Spleen (tissue), 11 donors: ENCODE measurements around the gene CSGALNACT2. TPM values are rescaled to one million over a fixed set of nuclear protein-coding genes. Genes with fewer than 3 reads are reported as not detected.
A peak's percentile ranks its signal among the peaks of the same experiment; 100 is the strongest.

Experiments used
- DNase-seq: peaks from one replicate; pipeline ENCODE4 v3.0.0-alpha.2; 2020
- H3K27ac ChIP-seq, 8 donors: fragments of 200-600 bp; sonication (generic) in 7 of 8; 1 replicate in 4 of 8; 2 replicates in 4 of 8; pipeline versions ENCODE4 v1.5.0 to v1.8.0; 2016 to 2021; ENCODE audit warnings: inconsistent platforms in 4 of 8, mild to moderate bottlenecking in 4 of 8, moderate library complexity in 1 of 8
- H3K27me3 ChIP-seq, 7 donors: fragments of 200-600 bp; sonication (generic) in 6 of 7; replicated peaks in 1 of 7; 1 replicate in 4 of 7; 2 replicates in 3 of 7; pipeline versions ENCODE4 v1.5.0 to v1.8.0; 2016 to 2021; ENCODE audit warnings: inconsistent platforms in 3 of 7, mild to moderate bottlenecking in 1 of 7
- H3K36me3 ChIP-seq, 6 donors: fragments of 200-600 bp; sonication (generic) in 5 of 6; 1 replicate in 4 of 6; 2 replicates in 2 of 6; pipeline versions ENCODE4 v1.5.0 to v1.8.0; 2016 to 2021; ENCODE audit warnings: inconsistent platforms in 2 of 6
- H3K4me1 ChIP-seq, 6 donors: fragments of 200-600 bp; sonication (generic) in 5 of 6; 1 replicate in 3 of 6; 2 replicates in 3 of 6; pipeline versions ENCODE4 v1.5.0 to v1.8.0; 2016 to 2021; ENCODE audit warnings: inconsistent platforms in 3 of 6
- H3K4me3 ChIP-seq, 8 donors: fragments of 200-600 bp; sonication (generic) in 7 of 8; 1 replicate in 4 of 8; 2 replicates in 4 of 8; pipeline versions ENCODE4 v1.5.0 to v1.8.0; 2016 to 2021; ENCODE audit warnings: inconsistent platforms in 4 of 8, mild to moderate bottlenecking in 4 of 8, moderate library complexity in 2 of 8
- H3K9me3 ChIP-seq, 8 donors: fragments of 200-600 bp; sonication (generic) in 7 of 8; 1 replicate in 4 of 8; 2 replicates in 4 of 8; pipeline versions ENCODE4 v1.5.0 to v1.8.0; 2016 to 2021; ENCODE audit warnings: inconsistent platforms in 4 of 8
- POLR2A ChIP-seq, 3 donors: fragments of 450-650 bp; IDR thresholded peaks; one replicate each; pipeline ENCODE4 v1.5.1; 2017; ENCODE audit warnings: antibody characterized with exemption in 3 of 3, mild to moderate bottlenecking in 1 of 3
- POLR2AphosphoS5 ChIP-seq, 3 donors: sonication (generic); formaldehyde crosslinking; IDR thresholded peaks; one replicate each; pipeline ENCODE4 v1.5.1; 2017; ENCODE audit warnings: antibody characterized with exemption in 3 of 3
- WGBS, 5 donors: extraction: QIAGEN DNeasy Blood & Tissue Kit in 3 of 5; methylation state at CpG; one replicate each; pipeline versions ENCODE4 v1.1.5 to v1.1.7; 2013 to 2018; 5-methylcytosine and 5-hydroxymethylcytosine counted together
- intact Hi-C: fragments of 100-400 bp; cut with DNase I; formaldehyde crosslinking; loops from one replicate; pipeline ENCODE4 v1.15.0; 2023; ENCODE audit warnings: low total_unique reads
- polyA plus RNA-seq, 3 donors: library from polyadenylated mRNA; stranded (reverse); fragments of 200-250 nt; gene quantifications; one replicate each; pipeline ENCODE4 v1.2.1, GENCODE V29; 2013
- total RNA-seq, 7 donors: library from RNA; depleted of rRNA in 3 of 7; stranded (reverse); fragments of >200 nt in 3 of 7; fragmentation: NEBNext Ultra II Directional in 4 of 7; extraction: Animal tissue kit (Norgen Biotek cat#: 25700) in 4 of 7; gene quantifications; one replicate each; pipeline versions ENCODE4 v1.1.0 to v1.2.1, GENCODE V29; 2016 to 2021
- TF ChIP-seq, protein P1 (sequence below), 11 experiments: fragments of 200-600 bp in 7 of 11; fragments of 450-650 bp in 4 of 11; sonication (generic) in 4 of 11; IDR thresholded peaks in 8 of 11; conservative IDR thresholded peaks in 3 of 11; 1 replicate in 7 of 11; 2 replicates in 4 of 11; pipeline versions ENCODE4 v1.4.0 to v1.8.0; 2016 to 2021; ENCODE audit warnings: antibody characterized with exemption in 11 of 11, inconsistent platforms in 4 of 11, mild to moderate bottlenecking in 1 of 11
- donor health status: healthy with polysubstance abuse.
- donor health status: DM: no; HTN: no; CAD: no; lungs with moderate emphysema.
- donor health status: DM: no; HTN: no; CAD: no.
- donor health status: Bipolar disorder and iron deficiency.
- donor health status: healthy.
- donor health status: DM: no; HTN: no; CAD: no.
- donor health status: DM: yes; HTN: yes; CAD: no.

The CSGALNACT2 gene
- total and polyA plus RNA-seq, 10 donors = 8.1 to 77.1 (median 34.2) TPM

GRCh38 chr10:43114088-43114742 lies 24.0 kb upstream of the CSGALNACT2 start:
- TF ChIP-seq POLR2AphosphoS5 (IDR thresholded peaks at IDR 0.05) (no peak), POLR2A (IDR thresholded peaks at IDR 0.05) (no peak)
- TF ChIP-seq, protein P1, sequence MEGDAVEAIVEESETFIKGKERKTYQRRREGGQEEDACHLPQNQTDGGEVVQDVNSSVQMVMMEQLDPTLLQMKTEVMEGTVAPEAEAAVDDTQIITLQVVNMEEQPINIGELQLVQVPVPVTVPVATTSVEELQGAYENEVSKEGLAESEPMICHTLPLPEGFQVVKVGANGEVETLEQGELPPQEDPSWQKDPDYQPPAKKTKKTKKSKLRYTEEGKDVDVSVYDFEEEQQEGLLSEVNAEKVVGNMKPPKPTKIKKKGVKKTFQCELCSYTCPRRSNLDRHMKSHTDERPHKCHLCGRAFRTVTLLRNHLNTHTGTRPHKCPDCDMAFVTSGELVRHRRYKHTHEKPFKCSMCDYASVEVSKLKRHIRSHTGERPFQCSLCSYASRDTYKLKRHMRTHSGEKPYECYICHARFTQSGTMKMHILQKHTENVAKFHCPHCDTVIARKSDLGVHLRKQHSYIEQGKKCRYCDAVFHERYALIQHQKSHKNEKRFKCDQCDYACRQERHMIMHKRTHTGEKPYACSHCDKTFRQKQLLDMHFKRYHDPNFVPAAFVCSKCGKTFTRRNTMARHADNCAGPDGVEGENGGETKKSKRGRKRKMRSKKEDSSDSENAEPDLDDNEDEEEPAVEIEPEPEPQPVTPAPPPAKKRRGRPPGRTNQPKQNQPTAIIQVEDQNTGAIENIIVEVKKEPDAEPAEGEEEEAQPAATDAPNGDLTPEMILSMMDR (IDR thresholded peaks at IDR 0.05 in 8 of 11, conservative IDR thresholded peaks at IDR 0.05 in 3 of 11) = no peak
- Histone ChIP-seq H3K27ac (no peak overlapping the region), H3K4me1 (peaks cover 0 to 14% (median 0%) of the 10 kb centered on the region in 6 donors), H3K9me3 (no peaks in the 10 kb centered on the region), H3K36me3 (no peaks in the 10 kb centered on the region), H3K4me3 (no peak overlapping the region), H3K27me3 (no peaks in the 10 kb centered on the region)
- 88 to 94% (median 91%) methylated on average over 23 to 24 of the region's 24 CpGs for WGBS, 5 donors
- intact Hi-C loops = no loop called here
- DNase-seq = peak; percentile 67

DNA sequence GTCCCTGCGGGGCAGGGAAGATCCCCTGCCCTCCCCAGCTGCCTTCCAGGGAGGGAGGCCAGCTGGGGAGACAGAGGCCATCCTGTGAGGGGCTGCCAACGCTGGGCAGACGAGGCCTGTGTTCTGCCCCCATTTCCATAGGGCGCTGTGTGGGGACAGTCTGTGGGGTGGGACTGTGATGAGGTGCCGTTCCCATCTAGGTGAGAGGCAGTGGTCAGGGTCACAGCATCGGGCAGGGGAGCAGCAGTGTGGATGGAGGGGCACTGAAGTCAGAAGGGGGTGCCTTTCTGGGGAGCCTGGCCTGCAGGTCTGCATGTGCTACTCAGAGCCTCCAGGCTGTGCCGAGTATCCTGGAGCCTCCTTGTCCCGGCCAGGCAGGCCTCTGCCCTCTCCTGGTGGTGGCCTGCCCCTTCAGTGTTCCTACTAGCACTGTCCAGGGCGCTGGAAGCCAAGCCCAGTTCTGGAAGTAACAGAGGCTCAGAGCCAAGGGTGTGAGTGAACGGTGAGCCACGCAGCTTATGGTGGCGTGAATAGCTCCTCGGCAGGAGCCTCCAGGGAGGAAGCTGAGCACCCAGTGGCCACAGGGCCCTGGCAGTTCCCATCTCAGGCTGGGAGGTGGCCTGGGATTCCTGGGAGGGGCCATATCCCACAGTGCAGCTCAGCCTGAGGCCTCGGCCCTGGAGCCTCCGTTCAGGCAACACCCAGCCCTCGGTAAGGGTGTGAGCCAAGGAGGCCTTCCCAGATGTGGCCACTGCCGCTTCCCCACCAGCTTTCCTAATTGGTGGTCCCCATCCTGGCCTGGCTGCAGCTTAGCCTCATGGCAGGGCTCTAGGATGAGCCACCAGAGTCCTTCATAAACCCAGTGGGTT lies 23.3 kb upstream of the CSGALNACT2 start:
- Histone ChIP-seq H3K4me1 (peaks cover 0 to 14% (median 0%) of the 10 kb centered on the region in 6 donors), H3K27ac (no peak overlapping the region), H3K36me3 (no peaks in the 10 kb centered on the region), H3K27me3 (no peaks in the 10 kb centered on the region), H3K4me3 (no peak overlapping the region), H3K9me3 (no peaks in the 10 kb centered on the region)
- WGBS, 5 donors = 81 to 88% (median 83%) methylated on average over 8 to 17 of the region's 17 CpGs
- peak; percentile 68 for DNase-seq
- intact Hi-C loops = no loop called here
- TF ChIP-seq, protein P1 (IDR thresholded peaks at IDR 0.05 in 8 of 11, conservative IDR thresholded peaks at IDR 0.05 in 3 of 11) = no peak
- TF ChIP-seq POLR2A (IDR thresholded peaks at IDR 0.05) = no peak
- no peak for TF ChIP-seq POLR2AphosphoS5 (IDR thresholded peaks at IDR 0.05)

DNA sequence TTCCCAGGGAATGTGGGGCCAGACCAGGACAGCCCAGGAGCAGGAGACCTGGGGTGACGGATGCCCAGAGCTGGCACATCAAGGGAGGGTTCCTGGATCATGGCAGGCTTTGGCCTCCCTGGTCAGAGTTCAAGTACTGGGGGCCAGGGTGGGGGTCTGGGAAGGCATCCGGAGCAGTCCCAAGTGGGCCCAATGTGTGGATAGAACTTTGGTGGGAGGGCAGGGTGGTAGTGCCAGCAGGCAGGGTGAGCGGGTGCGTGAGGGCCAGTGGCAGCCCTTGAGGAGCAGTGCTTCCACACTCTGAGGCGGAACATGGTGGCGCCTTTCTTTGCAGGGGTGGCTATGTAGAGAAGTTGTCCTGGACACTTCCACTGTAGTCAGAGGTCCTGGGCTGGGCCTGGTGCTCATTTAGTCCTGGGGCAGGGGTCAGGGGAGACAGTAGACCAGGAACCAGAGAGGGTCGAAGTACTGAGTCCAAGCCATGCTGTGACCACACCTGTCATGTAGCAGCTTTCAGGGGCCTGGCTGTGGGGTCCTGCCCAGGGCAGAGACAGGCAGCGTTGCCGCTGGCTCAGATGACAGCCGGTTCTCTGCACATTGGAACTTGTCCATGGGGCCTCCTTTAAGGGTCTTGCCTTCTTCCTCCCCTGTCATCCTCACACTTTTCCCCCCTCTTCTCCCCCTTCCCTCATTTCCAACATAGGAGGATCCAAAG lies 22.2 kb upstream of the CSGALNACT2 start:
- no peaks in the 10 kb centered on the region for H3K36me3 ChIP-seq
- H3K9me3 ChIP-seq = no peaks in the 10 kb centered on the region
- no peaks in the 10 kb centered on the region for H3K27me3 ChIP-seq
- DNase-seq = peak; percentile 68
- H3K4me3 ChIP-seq = no peak overlapping the region
- intact Hi-C loops = no loop called here
- 88 to 97% (median 92%) methylated on average over 9 to 10 of the region's 10 CpGs for WGBS, 5 donors
- H3K4me1 ChIP-seq = peaks cover 0 to 14% (median 9%) of the 10 kb centered on the region in 6 donors
- H3K27ac ChIP-seq = no peak overlapping the region
- TF ChIP-seq POLR2A (IDR thresholded peaks at IDR 0.05) = no peak
- TF ChIP-seq POLR2AphosphoS5 (IDR thresholded peaks at IDR 0.05) = no peak

DNA sequence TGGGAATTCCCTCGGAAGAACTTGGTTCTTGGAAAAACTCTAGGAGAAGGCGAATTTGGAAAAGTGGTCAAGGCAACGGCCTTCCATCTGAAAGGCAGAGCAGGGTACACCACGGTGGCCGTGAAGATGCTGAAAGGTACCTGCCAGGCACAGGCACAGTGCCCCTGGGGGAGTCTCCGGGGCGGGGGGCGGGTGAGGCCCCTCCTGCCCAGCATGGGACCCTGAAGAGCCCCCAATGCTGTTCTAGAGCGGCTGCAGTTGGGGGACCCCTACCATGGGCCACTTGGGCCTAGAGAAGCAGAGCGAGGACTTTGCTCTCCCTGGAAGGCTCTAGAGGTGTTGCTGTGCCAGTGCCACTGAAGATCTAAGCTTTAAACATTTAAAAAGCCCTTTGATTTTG lies 21.6 kb upstream of the CSGALNACT2 start:
- H3K4me3 ChIP-seq = no peak overlapping the region
- no peak overlapping the region for H3K27ac ChIP-seq
- 84 to 94% (median 88%) methylated on average over 10 of the region's 10 CpGs for WGBS, 5 donors
- H3K27me3 ChIP-seq = no peaks in the 10 kb centered on the region
- H3K4me1 ChIP-seq = peaks cover 5 to 19% (median 14%) of the 10 kb centered on the region in 6 donors
- no peak for TF ChIP-seq POLR2AphosphoS5 (IDR thresholded peaks at IDR 0.05)
- TF ChIP-seq, protein P1 (IDR thresholded peaks at IDR 0.05 in 8 of 11, conservative IDR thresholded peaks at IDR 0.05 in 3 of 11) = no peak
- TF ChIP-seq POLR2A (IDR thresholded peaks at IDR 0.05) = no peak
- no peaks in the 10 kb centered on the region for H3K9me3 ChIP-seq
- no peaks in the 10 kb centered on the region for H3K36me3 ChIP-seq
- peak; percentile 56 for DNase-seq
- intact Hi-C loops = no loop called here
